ENCODE results near the gene FBXO41.

FBXO41 gene, protein sequence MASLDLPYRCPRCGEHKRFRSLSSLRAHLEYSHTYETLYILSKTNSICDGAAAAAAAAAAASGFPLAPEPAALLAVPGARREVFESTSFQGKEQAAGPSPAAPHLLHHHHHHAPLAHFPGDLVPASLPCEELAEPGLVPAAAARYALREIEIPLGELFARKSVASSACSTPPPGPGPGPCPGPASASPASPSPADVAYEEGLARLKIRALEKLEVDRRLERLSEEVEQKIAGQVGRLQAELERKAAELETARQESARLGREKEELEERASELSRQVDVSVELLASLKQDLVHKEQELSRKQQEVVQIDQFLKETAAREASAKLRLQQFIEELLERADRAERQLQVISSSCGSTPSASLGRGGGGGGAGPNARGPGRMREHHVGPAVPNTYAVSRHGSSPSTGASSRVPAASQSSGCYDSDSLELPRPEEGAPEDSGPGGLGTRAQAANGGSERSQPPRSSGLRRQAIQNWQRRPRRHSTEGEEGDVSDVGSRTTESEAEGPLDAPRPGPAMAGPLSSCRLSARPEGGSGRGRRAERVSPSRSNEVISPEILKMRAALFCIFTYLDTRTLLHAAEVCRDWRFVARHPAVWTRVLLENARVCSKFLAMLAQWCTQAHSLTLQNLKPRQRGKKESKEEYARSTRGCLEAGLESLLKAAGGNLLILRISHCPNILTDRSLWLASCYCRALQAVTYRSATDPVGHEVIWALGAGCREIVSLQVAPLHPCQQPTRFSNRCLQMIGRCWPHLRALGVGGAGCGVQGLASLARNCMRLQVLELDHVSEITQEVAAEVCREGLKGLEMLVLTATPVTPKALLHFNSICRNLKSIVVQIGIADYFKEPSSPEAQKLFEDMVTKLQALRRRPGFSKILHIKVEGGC

DNA sequence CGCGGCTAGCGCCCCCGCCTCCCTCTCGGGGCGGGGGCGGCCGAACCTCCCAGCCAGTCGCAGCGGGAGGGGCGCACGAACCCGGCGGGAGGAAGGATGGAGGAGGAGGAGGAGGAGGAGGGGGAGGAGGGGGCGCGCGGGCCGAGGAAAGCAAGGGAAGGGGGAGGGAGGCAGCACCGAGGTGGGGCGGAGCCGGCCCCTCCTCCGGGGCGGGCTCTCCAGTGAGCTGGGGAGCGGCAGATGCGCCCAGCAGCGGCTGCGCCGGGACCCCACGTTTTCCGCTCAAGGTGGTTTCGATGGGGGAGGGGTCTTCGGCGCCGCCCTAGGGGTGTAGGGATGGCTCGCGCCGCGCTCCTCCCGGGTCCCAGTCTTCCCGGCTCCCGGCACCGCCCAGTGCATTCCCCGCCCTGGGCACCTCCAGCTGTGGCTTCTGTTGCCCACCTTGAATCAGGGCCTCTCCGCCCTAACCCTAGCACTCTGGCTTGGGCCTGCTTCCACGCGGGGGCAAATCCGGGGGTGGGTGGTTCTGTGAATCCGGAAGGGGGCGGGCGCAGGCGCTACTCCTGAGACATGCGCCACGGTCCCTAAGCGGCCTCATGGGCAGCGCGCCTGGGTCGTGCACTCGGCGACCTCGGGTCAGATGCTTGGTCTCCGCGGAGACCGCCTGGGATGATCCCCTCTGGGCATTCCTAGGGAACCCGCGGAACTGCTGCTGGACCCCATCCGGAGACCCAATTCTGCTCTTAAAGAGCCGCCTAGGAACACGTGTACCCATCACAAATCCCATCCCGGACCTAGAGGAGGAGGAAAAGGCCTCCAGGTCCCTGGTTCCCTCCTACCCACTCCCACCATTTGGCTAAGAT lies at the start of gene FBXO41:
TSS of gene FBXO41 (minus strand) at position 183 of the 863 bp plus-strand sequence. CDS start 14,848 bp downstream, outside the sequence.
- peak; percentile 62 for DNase-seq

DNA sequence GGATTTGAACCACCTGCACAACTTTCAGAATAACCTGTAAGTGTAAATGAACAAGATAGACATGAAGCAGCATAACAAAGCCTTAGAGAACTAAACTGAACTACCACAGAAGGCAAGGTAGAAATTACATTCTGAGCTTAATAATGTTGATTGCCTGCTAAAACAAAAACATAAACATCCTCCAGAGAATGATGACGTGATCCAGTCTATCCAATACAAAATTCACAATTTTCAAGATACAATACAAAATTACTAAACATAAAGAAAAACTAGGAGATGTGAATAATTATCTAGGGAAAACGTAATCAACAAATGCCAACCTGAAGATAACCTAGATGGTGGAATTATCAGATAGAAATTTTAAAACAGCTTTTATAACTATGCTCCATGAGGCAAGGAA lies 49.8 kb upstream of the FBXO41 start:
- DNase-seq = no peak

DNA sequence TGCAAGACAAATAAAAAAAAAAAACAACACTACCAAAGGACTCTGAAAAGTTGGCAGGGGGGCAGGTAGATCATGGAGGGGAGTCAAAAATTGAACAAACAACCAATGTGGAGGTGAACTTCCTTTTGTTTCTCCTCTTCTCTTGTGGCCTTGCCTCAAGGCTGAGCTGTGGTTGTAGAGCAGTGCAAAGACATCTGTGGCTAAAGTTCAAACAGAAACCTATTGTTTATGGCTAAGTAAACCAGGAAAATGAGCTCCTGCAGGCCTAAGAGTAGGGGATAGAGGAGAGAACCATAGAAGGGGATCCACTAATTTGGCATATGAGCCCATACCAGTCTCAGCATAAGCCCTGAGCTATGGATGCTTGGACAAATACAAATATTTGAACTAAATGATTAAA lies 49.3 kb upstream of the FBXO41 start:
- no peak for DNase-seq

DNA sequence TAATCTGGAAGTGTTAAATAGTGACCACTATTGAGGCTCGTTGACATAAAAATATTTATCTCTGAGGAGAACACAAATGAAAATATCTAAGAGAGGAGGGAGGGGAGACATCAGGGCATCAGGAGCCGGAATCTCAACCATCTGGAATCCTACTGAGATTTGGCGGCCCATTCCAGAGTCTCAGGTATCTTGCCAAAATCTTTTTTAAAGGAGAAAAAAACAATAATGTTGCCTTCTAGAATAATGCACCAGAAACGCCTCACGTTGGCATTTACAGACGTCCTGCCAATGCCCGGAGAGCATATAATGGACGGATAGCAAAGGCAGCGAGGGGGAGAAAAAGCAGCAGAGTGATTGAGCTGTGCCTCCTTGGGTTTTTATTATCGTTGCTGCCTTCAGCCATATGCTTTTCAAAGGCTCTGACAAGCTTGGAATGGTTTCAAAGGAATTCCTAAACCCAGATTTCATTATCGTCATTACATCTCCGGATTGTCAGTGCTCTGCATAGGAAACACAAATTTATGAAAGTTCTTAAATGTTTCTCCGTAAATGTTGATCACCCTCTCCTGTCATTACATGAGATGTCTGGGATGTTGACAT lies 39.9 kb upstream of the FBXO41 start:
- no peak for DNase-seq

DNA sequence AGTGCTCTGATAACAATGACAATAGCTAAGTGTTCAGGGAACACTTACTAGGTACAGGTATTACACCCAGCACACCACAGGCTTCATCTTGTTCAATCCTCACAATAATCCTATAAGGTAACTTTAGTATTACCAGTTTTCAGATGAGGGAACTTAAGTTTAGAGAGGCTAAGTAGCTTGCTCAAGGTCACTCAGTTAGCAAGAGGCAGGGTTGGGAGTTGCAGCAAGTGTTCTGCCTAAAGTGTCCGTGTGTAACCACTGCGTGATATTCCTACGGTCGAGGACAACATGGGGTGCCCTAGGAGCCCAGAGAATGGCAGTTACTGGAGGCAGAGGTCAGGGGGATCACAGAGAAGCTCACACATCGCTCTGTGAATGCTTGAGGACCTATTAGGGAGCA lies 39.3 kb upstream of the FBXO41 start:
- no peak for DNase-seq

DNA sequence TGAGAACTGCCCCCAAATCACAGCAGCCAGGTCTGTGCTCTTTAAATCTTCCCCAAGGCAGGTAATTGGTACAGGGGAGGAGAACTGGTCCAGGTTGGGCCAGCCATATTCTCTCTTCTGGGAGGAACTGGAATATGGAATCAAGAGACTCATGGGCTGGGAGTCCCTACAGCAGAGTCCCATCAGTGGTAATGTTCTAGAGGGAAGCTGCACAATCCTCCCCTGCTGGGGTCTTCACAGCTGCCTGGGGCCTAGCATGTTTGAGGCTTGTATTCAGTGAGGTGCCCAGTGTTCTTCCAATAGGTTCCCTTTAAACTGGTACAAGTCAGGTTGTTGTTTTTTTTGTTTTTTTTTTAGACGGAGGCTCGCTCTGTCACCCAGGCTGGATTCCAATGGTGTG lies 30.2 kb upstream of the FBXO41 start:
- no peak for DNase-seq

DNA sequence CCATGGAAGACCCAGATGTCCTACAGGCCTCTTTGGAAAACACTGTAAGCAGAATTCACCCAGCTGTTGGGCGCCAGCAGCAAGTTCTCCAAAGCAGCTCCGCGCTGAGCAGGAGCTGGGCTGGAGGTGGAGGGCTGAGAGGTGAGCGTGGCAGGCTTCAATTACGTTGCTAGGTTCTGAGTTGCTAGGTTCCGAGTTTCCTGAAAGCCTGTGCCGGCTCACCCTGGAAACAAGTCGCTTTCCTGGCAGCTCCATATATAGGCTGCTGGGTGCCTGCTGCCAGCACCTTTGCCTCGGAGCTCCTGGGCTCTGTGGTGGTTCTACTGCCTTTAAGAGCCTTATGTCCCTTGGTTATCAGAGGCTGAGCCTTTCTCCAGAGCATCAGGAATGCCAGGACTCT lies 23.4 kb upstream of the FBXO41 start:
- no peak for DNase-seq

DNA sequence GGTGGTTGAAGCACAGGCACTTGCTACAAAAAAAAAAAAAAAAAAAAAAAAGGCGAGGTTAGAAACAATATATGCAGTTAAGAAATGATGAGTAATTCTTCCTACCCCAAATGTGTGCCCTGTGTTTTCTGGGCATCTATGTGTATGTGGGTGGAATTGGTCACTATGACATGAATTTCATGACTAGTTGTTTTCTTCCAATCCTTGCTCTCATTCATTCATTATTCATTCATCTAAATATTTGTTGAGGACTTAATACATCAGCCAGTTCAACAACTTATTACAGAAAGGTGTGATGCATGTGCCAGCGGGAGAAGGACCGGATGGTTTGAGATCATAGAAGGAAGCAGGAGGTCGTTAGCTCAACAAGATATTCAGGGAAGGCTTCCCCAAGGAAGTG lies 17.4 kb upstream of the FBXO41 start:
- DNase-seq = no peak

DNA sequence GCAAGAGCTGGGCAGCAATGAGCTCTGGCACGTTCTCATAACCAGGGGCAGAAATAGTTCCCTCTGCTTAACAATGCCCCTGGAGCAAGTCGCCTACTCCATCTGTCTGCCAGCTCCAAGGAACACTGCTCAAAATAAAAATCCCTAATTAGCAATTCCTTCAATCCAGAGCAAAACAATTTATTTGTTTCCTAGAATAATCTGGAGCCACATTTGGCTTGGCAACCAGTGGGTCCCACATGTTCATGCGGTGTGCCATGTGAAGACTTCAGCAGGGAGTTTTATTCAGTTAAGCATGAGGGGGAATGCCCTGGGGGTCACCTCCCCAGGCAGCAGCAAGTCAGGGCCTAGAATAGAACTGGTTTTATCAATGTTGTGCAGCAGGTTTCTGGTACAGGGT lies 16.6 kb upstream of the FBXO41 start:
- no peak for DNase-seq

DNA sequence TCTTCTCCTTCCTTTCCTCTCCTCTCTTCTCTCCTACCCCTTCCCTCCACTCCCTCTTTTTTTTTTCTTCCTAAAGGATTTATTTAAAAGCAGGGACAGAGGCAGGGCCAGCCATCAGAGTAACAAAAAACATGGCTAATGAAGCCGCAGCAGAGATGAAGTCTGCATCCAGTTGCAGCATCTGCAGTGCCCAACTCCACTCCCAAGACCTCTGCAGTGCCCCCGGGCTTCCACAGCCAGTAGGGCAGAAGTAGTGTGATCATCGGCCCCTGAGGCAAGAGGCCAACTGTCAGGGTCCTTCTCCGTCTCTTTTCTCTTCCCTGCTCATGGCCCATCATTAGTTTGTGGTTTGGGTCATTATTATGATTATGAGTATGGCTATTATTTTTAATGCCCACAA lies 13.3 kb upstream of the FBXO41 start:
- DNase-seq = no peak

DNA sequence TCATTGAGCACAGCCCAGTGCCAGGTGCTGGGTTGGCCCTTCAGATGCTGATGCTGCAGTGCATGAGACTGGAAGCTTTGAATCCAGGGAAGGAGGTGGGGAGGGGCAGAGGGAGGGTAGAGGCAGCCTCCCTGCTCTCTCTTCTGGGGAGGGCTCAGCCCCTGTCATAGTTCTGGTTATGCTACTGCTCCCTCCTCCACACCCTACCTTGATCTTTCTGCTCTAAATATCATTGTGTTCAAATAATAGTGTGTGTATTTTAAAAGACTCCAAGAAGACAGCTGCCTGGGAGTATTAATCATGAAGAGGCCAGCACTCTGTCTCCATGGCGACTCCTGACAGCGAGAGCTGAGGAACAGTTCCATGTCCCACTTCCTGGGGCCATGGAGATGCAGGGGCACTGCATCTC lies 12.9 kb upstream of the FBXO41 start:
- no peak for DNase-seq

DNA sequence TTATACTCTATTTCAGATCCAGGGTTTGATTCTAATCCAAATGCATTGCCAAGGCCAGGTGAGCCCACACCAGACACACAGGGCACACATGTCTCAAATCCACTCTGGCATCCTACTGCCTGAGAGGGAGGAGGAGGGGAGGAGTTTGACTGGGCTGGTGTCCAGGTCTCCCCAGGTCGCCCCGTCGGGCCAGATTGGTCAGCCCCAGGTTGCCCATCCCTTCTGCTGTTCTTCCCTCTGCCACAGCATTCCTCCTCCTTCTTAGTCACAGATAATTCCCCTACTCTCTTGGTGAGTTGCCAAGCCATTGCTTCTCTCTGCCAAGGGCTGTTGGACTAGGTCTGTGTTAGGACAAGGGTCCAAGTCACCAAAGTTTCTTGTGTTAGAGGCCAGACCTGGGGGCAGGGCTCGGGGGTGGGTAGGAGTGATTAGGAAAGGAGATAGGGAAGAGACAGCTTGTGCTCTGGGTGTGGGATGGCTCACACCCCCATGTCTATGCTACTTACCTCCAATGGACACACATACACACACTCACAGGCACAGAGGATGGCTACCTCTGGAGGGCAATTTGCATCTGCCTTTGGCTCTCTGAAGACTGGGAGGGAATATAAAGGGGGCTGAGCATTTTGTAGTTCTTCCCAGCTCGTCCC lies 11.6 kb upstream of the FBXO41 start:
- no peak for DNase-seq

DNA sequence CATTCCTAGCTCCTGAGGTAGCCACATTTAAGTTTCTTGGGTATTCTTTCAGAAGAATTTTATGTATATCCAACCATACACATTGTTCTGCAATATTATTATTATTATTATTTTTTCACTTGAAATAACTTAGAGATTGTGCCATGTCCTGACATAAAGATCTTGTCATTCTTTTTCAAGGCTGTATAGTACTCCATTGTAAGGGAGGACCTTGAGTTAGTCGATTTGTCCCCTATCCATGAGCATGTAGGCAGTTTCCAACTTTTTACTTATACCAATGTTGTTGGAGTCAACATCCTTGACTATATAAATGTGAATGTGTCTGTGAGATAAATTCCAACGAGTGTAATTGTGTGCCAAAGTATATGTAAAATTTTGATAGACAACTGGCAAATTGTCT lies 10.0 kb upstream of the FBXO41 start:
- DNase-seq = no peak

DNA sequence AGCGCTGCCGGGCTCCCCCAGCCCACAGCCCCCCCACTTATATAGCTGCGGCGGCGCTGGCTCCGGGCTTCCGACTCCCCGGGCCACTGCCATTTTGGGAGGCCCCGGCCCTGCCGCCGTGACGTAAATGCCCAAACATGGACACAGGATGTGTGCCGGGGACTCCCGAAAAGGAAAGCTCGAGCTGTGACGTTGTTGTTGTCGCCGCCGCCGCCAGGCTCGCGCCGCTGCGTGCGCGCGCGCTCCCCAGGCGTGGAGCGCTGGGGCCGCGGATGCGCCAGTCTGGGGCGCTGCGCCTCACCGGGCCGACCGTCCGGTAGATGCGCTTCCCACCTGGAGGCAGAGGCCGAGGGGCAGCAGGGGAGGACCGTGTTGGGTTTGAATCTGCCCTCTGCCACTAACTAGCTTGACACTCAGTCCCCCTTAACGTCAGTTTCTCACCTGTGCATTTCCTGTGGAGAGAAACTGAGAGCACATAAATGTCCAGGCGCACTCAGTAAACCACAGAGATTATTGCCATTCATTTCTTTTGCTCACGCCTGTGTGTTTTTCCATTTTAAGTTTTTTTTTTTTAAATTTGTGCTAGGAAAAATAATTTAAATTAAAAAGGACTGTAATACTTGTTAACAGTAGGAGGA lies 9.4 kb upstream of the FBXO41 start, which contains the start of gene EGR4:
TSS of gene EGR4 (minus strand) at position 15 of the 638 bp plus-strand sequence. CDS start 231 bp downstream, outside the sequence.
- DNase-seq = peak; percentile 93

DNA sequence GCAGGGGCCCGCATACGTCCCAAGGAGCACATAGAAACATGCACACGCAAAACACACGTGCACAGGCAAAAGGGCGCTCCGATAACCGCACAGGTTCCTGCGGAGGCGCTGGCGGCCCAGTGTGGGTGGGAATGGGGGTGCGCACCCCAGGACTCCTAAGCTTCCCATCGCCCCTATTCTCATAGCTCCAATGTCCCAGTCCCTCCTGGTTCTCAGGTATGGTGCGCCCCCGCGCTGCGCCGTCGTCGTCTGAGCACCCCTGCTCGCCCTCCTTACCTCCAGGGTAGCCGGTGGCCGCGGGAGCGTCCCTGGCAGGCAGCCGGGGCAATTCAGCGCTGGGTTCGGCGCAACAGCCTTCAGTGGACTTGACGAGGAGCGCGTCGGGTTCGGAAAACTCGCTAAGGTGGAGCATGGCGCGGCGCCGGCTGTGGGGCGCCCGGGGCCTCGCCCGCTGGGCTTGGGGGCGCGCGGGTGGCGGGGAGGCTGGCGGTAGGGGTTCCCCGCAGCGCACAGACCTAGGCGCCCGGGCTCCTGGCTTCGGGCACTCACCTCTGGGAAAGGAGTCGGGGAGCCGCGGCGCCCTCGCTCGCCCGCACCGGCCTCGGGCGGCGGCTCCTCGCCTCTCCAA lies 8.7 kb upstream of the FBXO41 start:
- no peak for DNase-seq

DNA sequence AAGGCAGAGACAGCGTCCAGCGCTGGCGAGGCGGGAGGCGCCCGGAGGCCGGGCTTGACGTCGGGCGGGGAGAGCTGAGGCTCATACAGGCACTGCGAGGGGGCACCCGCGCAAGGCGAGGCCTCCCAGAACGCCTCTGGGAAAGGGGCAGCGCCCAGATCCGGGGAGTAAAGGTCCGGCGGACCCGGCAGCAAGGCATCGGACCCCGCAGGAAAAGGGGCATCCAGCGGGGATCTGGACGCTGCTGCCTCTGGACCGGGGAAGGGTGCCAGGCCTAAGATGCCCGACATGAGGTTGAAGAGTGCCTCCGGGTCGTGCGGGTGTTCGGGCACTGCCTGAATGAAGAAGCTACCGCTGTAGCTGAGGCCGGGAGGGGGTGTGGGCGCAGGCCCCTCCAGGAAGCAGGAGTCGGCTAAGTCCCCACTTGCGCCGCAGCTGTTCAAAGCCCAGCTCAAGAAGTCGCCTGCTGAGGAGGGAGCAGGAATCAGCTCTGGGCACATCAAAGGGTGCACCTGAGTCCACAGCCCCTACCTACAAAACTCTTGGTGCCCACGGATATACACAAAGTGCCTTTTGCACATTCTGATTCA lies 8.1 kb upstream of the FBXO41 start:
- no peak for DNase-seq

DNA sequence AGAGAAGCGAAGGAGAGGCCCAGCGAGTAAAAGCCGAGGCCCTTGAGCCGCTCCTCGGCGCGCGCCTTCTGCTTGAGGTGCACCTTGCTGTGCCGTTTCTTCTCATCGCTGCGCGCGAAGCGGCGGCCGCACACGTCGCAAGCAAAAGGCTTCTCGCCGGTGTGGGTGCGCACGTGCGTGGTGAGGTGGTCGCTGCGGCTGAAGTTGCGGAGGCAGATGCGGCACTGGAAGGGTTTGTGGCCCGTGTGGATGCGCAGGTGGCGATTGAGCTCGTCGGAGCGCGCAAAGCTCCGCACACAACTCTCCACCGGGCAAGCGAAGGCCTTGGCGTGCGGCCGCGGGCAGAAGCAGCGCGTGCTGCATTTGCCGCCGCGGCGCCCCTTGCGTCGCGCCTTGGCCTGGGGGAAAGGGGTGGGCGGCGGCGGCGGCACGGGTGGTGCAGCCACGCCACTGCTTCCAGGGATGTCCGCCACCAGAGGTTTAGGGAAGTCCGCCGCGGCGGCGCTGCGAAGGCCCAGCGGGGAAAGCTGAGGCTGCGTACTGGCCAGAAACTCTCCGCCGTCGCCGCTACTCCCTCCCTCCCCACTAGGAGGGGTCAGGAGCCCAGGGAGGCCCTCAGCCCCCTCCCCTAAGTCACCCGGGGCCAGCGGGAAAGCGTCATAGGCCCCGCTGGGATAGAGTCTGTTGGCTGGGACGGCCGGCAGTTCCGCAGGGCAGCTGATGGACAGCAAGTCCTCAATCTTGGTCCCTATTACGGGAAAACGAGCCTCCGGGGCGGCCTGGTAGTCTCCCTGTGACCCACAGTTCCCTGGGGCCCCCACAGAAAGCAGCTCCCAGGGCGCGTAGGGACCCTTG lies 7.4 kb upstream of the FBXO41 start:
- no peak for DNase-seq

DNA sequence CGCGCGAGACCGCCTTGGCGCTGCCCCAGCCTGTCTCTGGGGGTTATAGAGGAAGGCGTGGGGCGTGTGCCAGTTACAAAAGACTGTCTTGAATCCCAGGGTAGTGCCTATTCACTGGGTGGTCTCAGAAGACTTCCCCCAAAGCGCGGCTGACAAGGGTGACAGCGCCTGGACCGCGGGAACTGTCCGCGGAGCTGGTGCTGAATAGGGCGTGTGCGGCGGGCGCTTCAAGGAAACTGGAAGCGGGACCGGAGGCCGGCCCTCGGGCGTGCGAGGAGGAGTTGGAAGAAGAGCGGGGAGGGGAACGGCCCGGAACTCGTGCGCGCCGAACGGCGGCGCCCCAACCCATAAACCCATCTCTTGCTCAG lies 6.8 kb upstream of the FBXO41 start:
- DNase-seq = peak; percentile 36

DNA sequence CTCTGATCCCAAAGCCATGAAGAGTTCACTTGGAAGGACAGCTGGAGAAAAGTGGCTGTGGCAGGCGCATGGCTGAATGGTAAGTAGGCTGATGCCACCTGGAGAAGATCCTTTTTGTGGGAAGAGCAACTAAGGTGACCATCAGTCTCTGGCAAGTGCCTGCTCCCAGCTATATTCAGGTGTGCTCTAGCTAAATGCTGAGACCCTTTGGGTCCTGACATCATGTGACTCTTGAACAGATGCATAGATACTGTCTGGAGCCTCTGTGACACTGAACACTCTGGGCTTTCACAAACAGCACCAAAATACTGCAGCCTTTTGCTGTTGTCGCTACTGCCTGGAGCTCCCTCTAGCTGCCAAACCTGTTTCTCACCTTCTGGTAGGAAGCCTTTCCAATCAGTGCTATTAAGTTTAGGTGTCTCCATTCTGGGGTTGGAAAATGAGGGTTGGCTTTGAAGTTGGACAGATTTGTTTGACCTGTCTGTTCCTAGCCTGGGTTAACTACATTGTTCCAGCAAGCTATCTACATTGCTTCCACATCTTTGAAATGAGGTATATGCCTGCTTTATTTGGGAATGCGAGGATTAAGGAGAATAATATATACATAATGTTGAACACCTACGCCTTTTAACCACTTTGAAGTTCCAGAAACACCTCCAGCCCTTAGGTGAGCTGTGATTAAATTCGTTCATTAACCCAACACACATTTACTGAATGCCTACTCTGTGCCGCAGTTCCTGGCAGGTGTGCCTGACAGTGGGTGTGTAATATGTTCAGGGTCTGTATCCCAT lies 6.0 kb upstream of the FBXO41 start:
- DNase-seq = peak; percentile 38

Data from CD4-positive, alpha-beta T cell treated with Interferon gamma for 1 hour (primary cell).